Measurements from ENCODE around the gene CELF5. TPM values are rescaled to one million over a fixed set of nuclear protein-coding genes. Genes with fewer than 3 reads are reported as not detected.

The CELF5 gene
- total and polyA plus RNA-seq, 10 of the 15 experiments (the other 5 are each of a cell fraction or from before 2014, with no cell fraction given): 0.01 to 0.04 TPM; not detected in 8

GRCh38 chr19:3298853-3299449 lies 74.5 kb downstream of the CELF5 start:
- no peak for FAIRE-seq
- ChIA-PET RAD21 (ENCODE audit: unreplicated experiment) (no interaction called here), SMC1A (ENCODE audit: uncharacterized antibody, unreplicated experiment) (no interaction called here), CTCF (no interaction called here), POLR2A (interaction anchor here (1.0 kb wide), 1 partner anchor 184 kb away, joined by 3 read pairs; the partner anchor contains the start of gene SMIM44)
- in situ Hi-C loops (cut with MboI): no loop called here
- Histone ChIP-seq H3K79me2 (ENCODE audit: control insufficient read depth, insufficient read depth, low read length) (no peaks in the 10 kb centered on the region), H4K20me1 (ENCODE audit: control insufficient read depth, insufficient read depth) (no peaks in the 10 kb centered on the region), H3K36me3 (ENCODE audit: control insufficient read depth in 2 of 2, insufficient read depth in 2 of 2, low read length in 1 of 2) (no peaks in the 10 kb centered on the region), H2AFZ (ENCODE audit: control insufficient read depth, low read depth, low read length) (no peak overlapping the region), H3K9ac (ENCODE audit: control insufficient read depth, insufficient read depth, low read length) (no peak overlapping the region), H3K27me3 (replicated peaks in 1 of 2; ENCODE audit: control insufficient read depth in 2 of 2, insufficient read depth in 2 of 2, low read length in 1 of 2) (no peaks in the 10 kb centered on the region), H3K4me1 (ENCODE audit: control insufficient read depth, insufficient read depth, low read length) (no peaks in the 10 kb centered on the region), H3K27ac (ENCODE audit: control insufficient read depth, insufficient read depth) (no peak overlapping the region), H3K9me3 (replicated peaks; ENCODE audit: control insufficient read depth, insufficient read depth, low read length) (no peaks in the 10 kb centered on the region; the same call in 2 of the 3 replicates), H3K4me3 (no peak overlapping the region), H3K4me2 (ENCODE audit: control insufficient read depth, insufficient read depth) (no peak overlapping the region)
- BruUV-seq (replicated peaks): no TSS peak
- no peak for TF ChIP-seq HDAC2 (IDR thresholded peaks at IDR 0.05)
- no peak for TF ChIP-seq TCF3 (IDR thresholded peaks at IDR 0.05; ENCODE audit: borderline replicate concordance, insufficient read depth, low read depth, low read length)
- TF ChIP-seq MAX (IDR thresholded peaks at IDR 0.05; ENCODE audit: low read depth, low read length): no peak
- no peak for TF ChIP-seq ZNF687 (IDR thresholded peaks at IDR 0.05)
- TF ChIP-seq MEF2A (IDR thresholded peaks at IDR 0.05; ENCODE audit: insufficient read depth, low read depth, low read length): no peak
- no peak for TF ChIP-seq E2F4 (IDR thresholded peaks at IDR 0.05; ENCODE audit: low read depth, low read length)
- no peak for TF ChIP-seq HCFC1 (IDR thresholded peaks at IDR 0.05; ENCODE audit: low read length)
- TF ChIP-seq RELB (IDR thresholded peaks at IDR 0.05; ENCODE audit: low read depth): no peak
- no peak for TF ChIP-seq FOXM1 (IDR thresholded peaks at IDR 0.05; ENCODE audit: low read depth, low read length)
- TF ChIP-seq WRNIP1 (IDR thresholded peaks at IDR 0.05; ENCODE audit: borderline replicate concordance, low read depth, low read length): no peak
- no peak for TF ChIP-seq DPF2 (IDR thresholded peaks at IDR 0.05)
- TF ChIP-seq TARDBP (IDR thresholded peaks at IDR 0.05; ENCODE audit: borderline replicate concordance): no peak
- TF ChIP-seq YBX1 (IDR thresholded peaks at IDR 0.05): no peak
- ATAC-seq: no peak
- DNase-seq (ENCODE audit: low read depth, low spot score): no peak
- intact Hi-C loops (cut with micrococcal nuclease; ENCODE audit: unreplicated experiment): no loop called here
- WGBS (ENCODE audit: insufficient coverage, insufficient replicate concordance, low lambda C conversion rate, missing lambda C conversion rate): 20% methylated on average over 6 of the region's 6 CpGs
